PC-3 (cell line): ENCODE data around the gene ACOX1.

Experiments
- EZH2 ChIP-seq: fragments of 300-600 bp; sonication (generic); IDR thresholded peaks from one replicate; pipeline ENCODE4 v1.6.1; 2017; ENCODE audit warnings: antibody characterized with exemption, mild to moderate bottlenecking, low read length; ENCODE audit not compliant: unreplicated experiment
- TF ChIP-seq, protein P1 (sequence below): fragments of 300-600 bp; sonication (generic); conservative IDR thresholded peaks from 2 replicates; pipeline ENCODE4 v1.5.1; 2017; ENCODE audit warnings: antibody characterized with exemption, low read depth, mild to moderate bottlenecking, low read length

DNA sequence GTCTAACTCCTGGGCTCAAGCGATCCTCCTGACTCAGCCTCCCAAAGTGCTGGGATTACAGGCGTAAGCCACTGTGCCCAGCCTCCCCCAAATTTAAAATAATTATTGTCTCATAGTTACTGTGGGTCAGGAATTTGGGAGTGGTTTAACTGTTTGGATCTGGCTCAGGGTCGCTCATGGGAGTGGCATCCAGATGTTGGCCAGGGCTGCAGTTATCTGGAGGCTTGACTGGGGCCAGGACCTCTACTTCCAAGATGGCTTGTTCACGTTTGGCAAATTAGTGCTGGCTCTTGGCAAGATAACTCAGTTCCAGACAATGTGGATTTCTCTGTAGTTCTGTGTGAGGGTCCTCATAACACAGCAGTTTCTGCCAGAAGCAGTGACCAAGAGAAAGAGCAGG lies 8.1 kb upstream of the ACOX1 start:
- no peak for TF ChIP-seq EZH2
- TF ChIP-seq, protein P1, sequence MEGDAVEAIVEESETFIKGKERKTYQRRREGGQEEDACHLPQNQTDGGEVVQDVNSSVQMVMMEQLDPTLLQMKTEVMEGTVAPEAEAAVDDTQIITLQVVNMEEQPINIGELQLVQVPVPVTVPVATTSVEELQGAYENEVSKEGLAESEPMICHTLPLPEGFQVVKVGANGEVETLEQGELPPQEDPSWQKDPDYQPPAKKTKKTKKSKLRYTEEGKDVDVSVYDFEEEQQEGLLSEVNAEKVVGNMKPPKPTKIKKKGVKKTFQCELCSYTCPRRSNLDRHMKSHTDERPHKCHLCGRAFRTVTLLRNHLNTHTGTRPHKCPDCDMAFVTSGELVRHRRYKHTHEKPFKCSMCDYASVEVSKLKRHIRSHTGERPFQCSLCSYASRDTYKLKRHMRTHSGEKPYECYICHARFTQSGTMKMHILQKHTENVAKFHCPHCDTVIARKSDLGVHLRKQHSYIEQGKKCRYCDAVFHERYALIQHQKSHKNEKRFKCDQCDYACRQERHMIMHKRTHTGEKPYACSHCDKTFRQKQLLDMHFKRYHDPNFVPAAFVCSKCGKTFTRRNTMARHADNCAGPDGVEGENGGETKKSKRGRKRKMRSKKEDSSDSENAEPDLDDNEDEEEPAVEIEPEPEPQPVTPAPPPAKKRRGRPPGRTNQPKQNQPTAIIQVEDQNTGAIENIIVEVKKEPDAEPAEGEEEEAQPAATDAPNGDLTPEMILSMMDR, result no peak
